Neural cell (in vitro differentiated cells): ENCODE measurements around the gene CBFA2T3. TPM values are rescaled to one million over a fixed set of nuclear protein-coding genes. Genes with fewer than 3 reads are reported as not detected.

Source experiments
- H2AFZ ChIP-seq: fragments of 200-600, 300-800 bp; sonication (generic), shearing (Covaris generic); 2 replicates; pipeline ENCODE4 v1.6.0; 2014; ENCODE audit warnings: low read depth, mild to moderate bottlenecking, antibody characterized with exemption, low read length, moderate library complexity
- H3F3A ChIP-seq: fragments of 200-600 bp; shearing (Covaris generic); 2 replicates; pipeline ENCODE4 v1.6.1; 2016; ENCODE audit warnings: mild to moderate bottlenecking, moderate library complexity, mixed read lengths, antibody characterized with exemption, low read length; ENCODE audit not compliant: insufficient read depth, poor library complexity, severe bottlenecking
- H3K27ac ChIP-seq: fragments of 200-600, 300-800 bp; sonication (generic), shearing (Covaris generic); 2 replicates; pipeline ENCODE4 v1.5.1; 2014; ENCODE audit warnings: mild to moderate bottlenecking, low read length, moderate library complexity
- H3K27me3 ChIP-seq: fragments of 300-800, 200-600 bp; sonication (generic), shearing (Covaris generic); 2 replicates; pipeline ENCODE4 v1.6.0; 2014; ENCODE audit warnings: mild to moderate bottlenecking, low read depth, low read length, moderate library complexity; ENCODE audit not compliant: insufficient read depth
- H3K36me3 ChIP-seq: fragments of 300-800, 200-600 bp; sonication (generic), shearing (Covaris generic); 2 replicates; pipeline ENCODE4 v1.5.1; 2014; ENCODE audit warnings: mild to moderate bottlenecking, antibody characterized with exemption, low read length, moderate library complexity; ENCODE audit not compliant: insufficient read depth
- H3K4me2 ChIP-seq: fragments of 300-800, 200-600 bp; sonication (generic), shearing (Covaris generic); 2 replicates; pipeline ENCODE4 v1.6.0; 2014; ENCODE audit warnings: mild to moderate bottlenecking, low read length
- H3K4me3 ChIP-seq: fragments of 300-800, 200-600 bp; sonication (generic), shearing (Covaris generic); 2 replicates; pipeline ENCODE4 v1.5.1; 2014; ENCODE audit warnings: mild to moderate bottlenecking, low read length, moderate library complexity
- H3K79me2 ChIP-seq: fragments of 200-600 bp; shearing (Covaris generic); replicated peaks from 2 replicates; pipeline ENCODE4 v1.6.0; 2014; ENCODE audit warnings: mild to moderate bottlenecking, low read length, moderate library complexity; ENCODE audit not compliant: insufficient read depth
- H3K9ac ChIP-seq: fragments of 300-800, 200-600 bp; sonication (generic), shearing (Covaris generic); 2 replicates; pipeline ENCODE4 v1.6.1; 2016; ENCODE audit warnings: mild to moderate bottlenecking, low read length, mixed read lengths
- H3K9me2 ChIP-seq: fragments of 200-600 bp; shearing (Covaris generic); 2 replicates; pipeline ENCODE4 v1.6.1; 2016; ENCODE audit warnings: mild to moderate bottlenecking, low read length, mixed read lengths; ENCODE audit not compliant: insufficient read depth
- H3K9me3 ChIP-seq: fragments of 200-600, 300-800 bp; sonication (generic), shearing (Covaris generic); 2 replicates; pipeline ENCODE4 v1.6.1; 2016; ENCODE audit warnings: mild to moderate bottlenecking, mixed run types, low read length, moderate library complexity, mixed read lengths
- H4K20me1 ChIP-seq: fragments of 200-600 bp; shearing (Covaris generic); 2 replicates; pipeline ENCODE4 v1.6.1; 2016; ENCODE audit warnings: mild to moderate bottlenecking, mixed run types; ENCODE audit not compliant: insufficient read depth
- EP300 ChIP-seq: fragments of 450-650 bp; conservative IDR thresholded peaks from 2 replicates; pipeline ENCODE4 v1.6.1; 2014; ENCODE audit warnings: antibody characterized with exemption, mild to moderate bottlenecking, moderate library complexity; ENCODE audit not compliant: poor library complexity, severe bottlenecking
- EZH2 ChIP-seq: fragments of 200-600, 300-800 bp; shearing (Covaris generic), sonication (generic); IDR thresholded peaks from 2 replicates; pipeline ENCODE4 v1.6.1; 2014; ENCODE audit warnings: antibody characterized with exemption, low read length, borderline replicate concordance, mild to moderate bottlenecking; ENCODE audit not compliant: insufficient read depth, poor library complexity, severe bottlenecking
- MXI1 ChIP-seq: fragments of 450-650 bp; conservative IDR thresholded peaks from 2 replicates; pipeline ENCODE4 v1.6.1; 2014; ENCODE audit warnings: antibody characterized with exemption, mild to moderate bottlenecking; ENCODE audit not compliant: poor library complexity, severe bottlenecking
- POLR2AphosphoS5 ChIP-seq: IDR thresholded peaks from 2 replicates; pipeline ENCODE4 v1.6.1; 2012
- RAD21 ChIP-seq: fragments of 450-650 bp; conservative IDR thresholded peaks from 2 replicates; pipeline ENCODE4 v1.6.1; 2014; ENCODE audit warnings: antibody characterized with exemption, mild to moderate bottlenecking, moderate library complexity
- REST ChIP-seq: IDR thresholded peaks from 2 replicates; pipeline ENCODE4 v1.6.1; 2012; ENCODE audit warnings: borderline replicate concordance
- SMC3 ChIP-seq: fragments of 450-650 bp; conservative IDR thresholded peaks from 2 replicates; pipeline ENCODE4 v1.6.1; 2014; ENCODE audit warnings: antibody characterized with exemption, mild to moderate bottlenecking, moderate library complexity; ENCODE audit not compliant: poor library complexity
- TAF1 ChIP-seq: IDR thresholded peaks from 2 replicates; pipeline ENCODE4 v1.6.1; 2012; ENCODE audit warnings: low read depth
- polyA plus RNA-seq: library from polyadenylated mRNA; depleted of rRNA; stranded (reverse); fragments of >200 nt; gene quantifications from 2 replicates; pipeline ENCODE4 v1.2.3, GENCODE V29; 2014
- TF ChIP-seq, protein P1 (sequence below): fragments of 450-650 bp; IDR thresholded peaks from 2 replicates; pipeline ENCODE4 v1.5.1; 2014; ENCODE audit warnings: antibody characterized with exemption, mild to moderate bottlenecking, moderate library complexity; ENCODE audit not compliant: poor library complexity, severe bottlenecking

CBFA2T3 gene
- polyA plus RNA-seq, 1 donor from 2014 or later: 2.1 TPM

GRCh38 chr16:88866151-88866920 lies 110.7 kb downstream of the CBFA2T3 start, which contains the start of gene PABPN1L:
PABPN1L (minus strand) TSS chr16:88866660; CDS start chr16:88866606, 54 bp downstream.
- no peak within 1 kb of the TSS for H3K4me3 ChIP-seq
- no peak for TF ChIP-seq EP300
- no peaks in the 10 kb centered on the region for H3F3A ChIP-seq
- H3K27me3 ChIP-seq: no peaks in the 10 kb centered on the region
- H3K27ac ChIP-seq: no peak within 1 kb of the TSS
- H3K9me2 ChIP-seq: no peaks in the 10 kb centered on the region
- no peaks in the 10 kb centered on the region for H3K9me3 ChIP-seq
- H4K20me1 ChIP-seq: no peaks in the 10 kb centered on the region
- no peaks in the 10 kb centered on the region for H3K79me2 ChIP-seq
- no peaks in the 10 kb centered on the region for H3K36me3 ChIP-seq
- no peak within 1 kb of the TSS for H2AFZ ChIP-seq
- no peak within 1 kb of the TSS for H3K9ac ChIP-seq
- H3K4me2 ChIP-seq: no peak within 1 kb of the TSS

- Histone ChIP-seq H2AFZ (no peak overlapping the region), H3K36me3 (no peaks in the 10 kb centered on the region), H3K27me3 (no peaks in the 10 kb centered on the region), H4K20me1 (no peaks in the 10 kb centered on the region), H3K79me2 (no peaks in the 10 kb centered on the region), H3F3A (no peaks in the 10 kb centered on the region), H3K9me2 (no peaks in the 10 kb centered on the region), H3K9ac (no peak overlapping the region), H3K4me2 (no peak overlapping the region), H3K9me3 (no peaks in the 10 kb centered on the region), H3K4me3 (no peak overlapping the region), H3K27ac (no peak overlapping the region)
- TF ChIP-seq SMC3: no peak
- no peak for TF ChIP-seq POLR2AphosphoS5
- no peak for TF ChIP-seq EP300
- TF ChIP-seq, protein P1, sequence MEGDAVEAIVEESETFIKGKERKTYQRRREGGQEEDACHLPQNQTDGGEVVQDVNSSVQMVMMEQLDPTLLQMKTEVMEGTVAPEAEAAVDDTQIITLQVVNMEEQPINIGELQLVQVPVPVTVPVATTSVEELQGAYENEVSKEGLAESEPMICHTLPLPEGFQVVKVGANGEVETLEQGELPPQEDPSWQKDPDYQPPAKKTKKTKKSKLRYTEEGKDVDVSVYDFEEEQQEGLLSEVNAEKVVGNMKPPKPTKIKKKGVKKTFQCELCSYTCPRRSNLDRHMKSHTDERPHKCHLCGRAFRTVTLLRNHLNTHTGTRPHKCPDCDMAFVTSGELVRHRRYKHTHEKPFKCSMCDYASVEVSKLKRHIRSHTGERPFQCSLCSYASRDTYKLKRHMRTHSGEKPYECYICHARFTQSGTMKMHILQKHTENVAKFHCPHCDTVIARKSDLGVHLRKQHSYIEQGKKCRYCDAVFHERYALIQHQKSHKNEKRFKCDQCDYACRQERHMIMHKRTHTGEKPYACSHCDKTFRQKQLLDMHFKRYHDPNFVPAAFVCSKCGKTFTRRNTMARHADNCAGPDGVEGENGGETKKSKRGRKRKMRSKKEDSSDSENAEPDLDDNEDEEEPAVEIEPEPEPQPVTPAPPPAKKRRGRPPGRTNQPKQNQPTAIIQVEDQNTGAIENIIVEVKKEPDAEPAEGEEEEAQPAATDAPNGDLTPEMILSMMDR: no peak
- no peak for TF ChIP-seq RAD21
- TF ChIP-seq EZH2: no peak
- TF ChIP-seq MXI1: no peak
- no peak for TF ChIP-seq REST
- no peak for TF ChIP-seq TAF1
Observed at GRCh38 chr16:88865742-88866141, 111.3 kb downstream of the CBFA2T3 start.
